ENCODE results near the gene TNFRSF19.

The TNFRSF19 gene

DNA sequence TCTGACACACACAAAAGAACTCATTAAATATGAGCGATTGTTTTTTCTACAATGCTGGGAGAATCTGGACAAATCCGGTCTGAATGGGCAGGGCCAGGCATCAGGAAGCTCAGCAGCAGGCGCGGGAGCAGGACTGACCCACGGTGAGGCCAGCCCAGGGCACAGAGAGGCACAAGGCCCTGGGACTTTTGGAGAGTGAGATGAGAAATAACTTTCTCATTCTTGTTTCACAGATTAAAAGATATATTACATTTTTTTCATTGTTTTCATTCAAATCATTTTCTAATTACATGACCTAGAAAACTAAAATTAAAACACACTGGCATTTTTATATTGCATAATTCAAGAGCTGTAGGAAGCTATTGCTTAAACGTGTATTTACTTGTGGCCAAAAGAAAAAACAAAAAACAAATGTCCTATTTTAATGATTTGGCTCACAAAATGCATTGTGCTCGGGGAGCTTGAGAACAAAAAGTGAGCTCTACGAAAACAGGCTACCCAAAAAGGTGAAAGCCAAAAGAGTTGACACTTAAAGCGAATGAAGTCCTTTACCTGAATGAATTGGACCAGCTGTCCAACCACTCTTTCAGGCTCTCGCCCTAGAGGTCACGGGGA is 133.1 kb downstream of the TNFRSF19 start:
- Histone ChIP-seq H3K4me3 (ENCODE audit: low read depth, low read length) (no peak overlapping the region), H3K4me1 (ENCODE audit: control insufficient read depth, insufficient read depth, low read length) (no peaks in the 10 kb centered on the region), H3K9me3 (ENCODE audit: control insufficient read depth, insufficient read depth, low read depth, low read length) (no peaks in the 10 kb centered on the region), H3K36me3 (ENCODE audit: control insufficient read depth in 2 of 2, insufficient read depth in 1 of 2, low read length in 2 of 2) (no peaks in the 10 kb centered on the region), H3K27ac (ENCODE audit: extremely low read depth, low read depth, low read length) (no peak overlapping the region)
- ChIA-PET CTCF (interaction anchor here (0.6 to 0.7 kb wide), 2 partner anchors 14 to 125 kb away, joined by 4 read pairs; no protein-coding TSS in a partner anchor), POLR2A (interaction anchor here (0.7 kb wide), 1 partner anchor 30 kb away, joined by 3 read pairs; no protein-coding TSS in a partner anchor)
- no peak for TF ChIP-seq ZNF23 (tag by site-specific recombination; IDR thresholded peaks at IDR 0.05; ENCODE audit: borderline replicate concordance)
- TF ChIP-seq RBAK (tag by site-specific recombination; IDR thresholded peaks at IDR 0.05) = no peak
- TF ChIP-seq TRIM28 (IDR thresholded peaks at IDR 0.05; ENCODE audit: borderline replicate concordance, low read length) = no peak
- TF ChIP-seq MZF1 (tag by site-specific recombination; IDR thresholded peaks at IDR 0.05; ENCODE audit: borderline replicate concordance) = no peak
- no peak for TF ChIP-seq BCL11A (tag by site-specific recombination; IDR thresholded peaks at IDR 0.05; ENCODE audit: low read depth)
- TF ChIP-seq ZNF184 (tag by site-specific recombination; IDR thresholded peaks at IDR 0.05) = no peak
- TF ChIP-seq ZNF302 (tag by site-specific recombination; IDR thresholded peaks at IDR 0.05; ENCODE audit: low read depth) = no peak
- TF ChIP-seq YY2 (tag by site-specific recombination; IDR thresholded peaks at IDR 0.05) = no peak
- TF ChIP-seq ZNF169 (tag by site-specific recombination; IDR thresholded peaks at IDR 0.05) = no peak
- no peak for TF ChIP-seq PRDM1 (tag by site-specific recombination; IDR thresholded peaks at IDR 0.05)
- TF ChIP-seq ZNF677 (tag by site-specific recombination; IDR thresholded peaks at IDR 0.05) = no peak
- TF ChIP-seq, protein P1, sequence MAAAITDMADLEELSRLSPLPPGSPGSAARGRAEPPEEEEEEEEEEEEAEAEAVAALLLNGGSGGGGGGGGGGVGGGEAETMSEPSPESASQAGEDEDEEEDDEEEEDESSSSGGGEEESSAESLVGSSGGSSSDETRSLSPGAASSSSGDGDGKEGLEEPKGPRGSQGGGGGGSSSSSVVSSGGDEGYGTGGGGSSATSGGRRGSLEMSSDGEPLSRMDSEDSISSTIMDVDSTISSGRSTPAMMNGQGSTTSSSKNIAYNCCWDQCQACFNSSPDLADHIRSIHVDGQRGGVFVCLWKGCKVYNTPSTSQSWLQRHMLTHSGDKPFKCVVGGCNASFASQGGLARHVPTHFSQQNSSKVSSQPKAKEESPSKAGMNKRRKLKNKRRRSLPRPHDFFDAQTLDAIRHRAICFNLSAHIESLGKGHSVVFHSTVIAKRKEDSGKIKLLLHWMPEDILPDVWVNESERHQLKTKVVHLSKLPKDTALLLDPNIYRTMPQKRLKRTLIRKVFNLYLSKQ (tag by site-specific recombination; IDR thresholded peaks at IDR 0.05; ENCODE audit: borderline replicate concordance) = no peak
- no peak for TF ChIP-seq ZNF114 (tag by site-specific recombination; IDR thresholded peaks at IDR 0.05)

DNA sequence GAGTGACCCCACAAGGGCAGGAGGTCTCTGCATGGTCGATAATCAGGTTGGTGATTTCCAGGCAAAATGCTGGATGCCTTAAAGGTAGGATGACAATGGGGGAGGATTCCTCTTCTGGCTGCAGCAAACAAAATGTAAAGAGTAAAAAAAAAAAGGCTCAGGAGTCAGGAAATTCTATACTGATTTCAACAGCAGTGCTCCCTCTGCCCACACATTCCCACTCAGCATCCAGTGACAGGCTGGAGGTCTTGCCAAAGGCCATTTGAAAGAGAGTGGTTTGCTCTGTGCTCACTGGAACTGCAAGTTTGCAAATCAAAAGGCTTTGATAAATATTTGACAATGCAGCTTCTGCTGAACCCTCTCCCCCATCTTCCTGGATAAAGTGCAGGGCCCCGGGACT is 135.4 kb downstream of the TNFRSF19 start:
- Histone ChIP-seq H3K27ac (ENCODE audit: extremely low read depth, low read depth, low read length) (no peak overlapping the region), H3K36me3 (ENCODE audit: control insufficient read depth in 2 of 2, insufficient read depth in 1 of 2, low read length in 2 of 2) (no peaks in the 10 kb centered on the region), H3K9me3 (ENCODE audit: control insufficient read depth, insufficient read depth, low read depth, low read length) (no peaks in the 10 kb centered on the region), H3K4me1 (ENCODE audit: control insufficient read depth, insufficient read depth, low read length) (no peaks in the 10 kb centered on the region), H3K4me3 (ENCODE audit: low read depth, low read length) (no peak overlapping the region)
- TF ChIP-seq ZNF37A (tag by site-specific recombination; IDR thresholded peaks at IDR 0.05) = no peak
- TF ChIP-seq ZBTB21 (tag by site-specific recombination; IDR thresholded peaks at IDR 0.05) = no peak
- TF ChIP-seq GFI1B (tag by site-specific recombination; IDR thresholded peaks at IDR 0.05) = no peak
- TF ChIP-seq ZNF426 (tag by site-specific recombination; IDR thresholded peaks at IDR 0.05) = no peak
- TF ChIP-seq ZNF776 (tag by site-specific recombination; IDR thresholded peaks at IDR 0.05; ENCODE audit: borderline replicate concordance) = no peak
- TF ChIP-seq HOXA7 (CRISPR knock-in tag; IDR thresholded peaks at IDR 0.05; ENCODE audit: borderline replicate concordance) = no peak
- no peak for TF ChIP-seq ZBTB48 (tag by site-specific recombination; IDR thresholded peaks at IDR 0.05)
- TF ChIP-seq, protein P2, sequence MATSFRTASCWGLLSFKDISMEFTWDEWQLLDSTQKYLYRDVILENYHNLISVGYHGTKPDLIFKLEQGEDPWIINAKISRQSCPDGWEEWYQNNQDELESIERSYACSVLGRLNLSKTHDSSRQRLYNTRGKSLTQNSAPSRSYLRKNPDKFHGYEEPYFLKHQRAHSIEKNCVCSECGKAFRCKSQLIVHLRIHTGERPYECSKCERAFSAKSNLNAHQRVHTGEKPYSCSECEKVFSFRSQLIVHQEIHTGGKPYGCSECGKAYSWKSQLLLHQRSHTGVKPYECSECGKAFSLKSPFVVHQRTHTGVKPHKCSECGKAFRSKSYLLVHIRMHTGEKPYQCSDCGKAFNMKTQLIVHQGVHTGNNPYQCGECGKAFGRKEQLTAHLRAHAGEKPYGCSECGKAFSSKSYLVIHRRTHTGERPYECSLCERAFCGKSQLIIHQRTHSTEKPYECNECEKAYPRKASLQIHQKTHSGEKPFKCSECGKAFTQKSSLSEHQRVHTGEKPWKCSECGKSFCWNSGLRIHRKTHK (tag by site-specific recombination; IDR thresholded peaks at IDR 0.05) = no peak
- TF ChIP-seq ZFHX2 (tag by site-specific recombination; conservative IDR thresholded peaks at IDR 0.05) = 0 out of 2 replicates have a peak, but pooled peaks have one; percentile 23
- ChIA-PET CTCF (no interaction called here), POLR2A (no interaction called here)

Measured in HEK293 (cell line).